Fibroblast of skin of abdomen (primary cell): ENCODE measurements around the gene MAP3K8.
A peak's percentile ranks its signal among the peaks of the same experiment; 100 is the strongest.

Experiments
- DNase-seq: peaks from one replicate; pipeline ENCODE4 v3.0.0-alpha.2; 2013

Gene MAP3K8

GRCh38 chr10:30491204-30491915 lies 57.4 kb downstream of the MAP3K8 start:
- DNase-seq: no peak

- no peak for DNase-seq
Measured at GRCh38 chr10:30491916-30492515, 58.0 kb downstream of the MAP3K8 start.

- DNase-seq: peak; percentile 48
Measured at GRCh38 chr10:30493609-30494530, 59.9 kb downstream of the MAP3K8 start.

GRCh38 chr10:30494558-30494957 lies 60.6 kb downstream of the MAP3K8 start:
- DNase-seq: no peak

GRCh38 chr10:30495687-30496086 lies 61.7 kb downstream of the MAP3K8 start:
- no peak for DNase-seq

GRCh38 chr10:30499816-30500215 lies 65.8 kb downstream of the MAP3K8 start:
- DNase-seq: no peak

- no peak for DNase-seq
Measured at GRCh38 chr10:30500534-30500933, 66.5 kb downstream of the MAP3K8 start.

- no peak for DNase-seq
Measured at GRCh38 chr10:30500963-30501504, 67.0 kb downstream of the MAP3K8 start.

- no peak for DNase-seq
Measured at GRCh38 chr10:30502266-30503060, 68.5 kb downstream of the MAP3K8 start.

- no peak for DNase-seq
Measured at GRCh38 chr10:30503700-30504266, 69.8 kb downstream of the MAP3K8 start.

- no peak for DNase-seq
Measured at GRCh38 chr10:30505543-30506298, 71.7 kb downstream of the MAP3K8 start.

GRCh38 chr10:30509508-30509907 lies 75.5 kb downstream of the MAP3K8 start:
- no peak for DNase-seq

- peak; percentile 36 for DNase-seq
Measured at GRCh38 chr10:30510184-30510931, 76.4 kb downstream of the MAP3K8 start.

- DNase-seq: no peak
Measured at GRCh38 chr10:30510932-30511700, 77.1 kb downstream of the MAP3K8 start.
